ENCODE results near the gene HCCS. TPM values are rescaled to one million over a fixed set of nuclear protein-coding genes. Genes with fewer than 3 reads are reported as not detected.

The HCCS gene
- total and polyA plus RNA-seq, 2 of the 13 experiments (the other 11 are each of a cell fraction or from before 2014, with no cell fraction given), result 15.4 to 16.7 TPM

GRCh38 chrX:11117745-11118144, 6.6 kb downstream of the HCCS start:
- ChIA-PET POLR2A (no interaction called here), CTCF (ENCODE audit: low intra/inter-chr PET ratio, low total read pairs) (no interaction called here)
- H3K4me2 ChIP-seq (ENCODE audit: low read depth, low read length), result no peak overlapping the region
- in situ Hi-C loops (cut with HindIII; ENCODE audit: extremely low pct_ligation_motif_present, low pct_unique_long_range_greater_than_20kb), result no loop called here
- H3K79me2 ChIP-seq (ENCODE audit: insufficient read depth, low read length), result peaks cover 3% of the 10 kb centered on the region
- H3K9me3 ChIP-seq (ENCODE audit: low read length), result no peaks in the 10 kb centered on the region
- BruUV-seq (replicated peaks), result no TSS peak
- DNase-seq (ENCODE audit: low spot score), result no peak
- H3K4me3 ChIP-seq (replicated peaks in 1 of 3; ENCODE audit: insufficient read depth in 1 of 3, low read depth in 2 of 3, low read length in 3 of 3), result no peak overlapping the region
- no peak overlapping the region for H3K9ac ChIP-seq (ENCODE audit: insufficient read depth, low read depth, low read length)
- intact Hi-C loops (cut with micrococcal nuclease; ENCODE audit: unreplicated experiment), result no loop called here
- no peak for ATAC-seq
- no peak for FAIRE-seq
- peaks cover 5 to 64% of the 10 kb centered on the region in 2 experiments; a peak in 4 of 5 replicates for H3K36me3 ChIP-seq (replicated peaks in 1 of 2; ENCODE audit: control insufficient read depth in 1 of 2, insufficient read depth in 2 of 2, low read length in 2 of 2)
- no peaks in the 10 kb centered on the region for H3K27me3 ChIP-seq (ENCODE audit: control insufficient read depth in 1 of 2, insufficient read depth in 2 of 2, low read length in 2 of 2)
- 80% methylated on average over 1 of the region's 3 CpGs for WGBS (ENCODE audit: low lambda C conversion rate)
- H2AFZ ChIP-seq (ENCODE audit: low read length), result no peak overlapping the region
- H3K4me1 ChIP-seq (ENCODE audit: insufficient read depth, low read length), result peaks cover 8% of the 10 kb centered on the region
- no peak overlapping the region for H3K27ac ChIP-seq (ENCODE audit: extremely low read length, insufficient read depth, low read length)
- TF ChIP-seq ZUFSP (CRISPR knock-in tag; IDR thresholded peaks at IDR 0.05; ENCODE audit: borderline replicate concordance), result no peak
- no peak for TF ChIP-seq GPBP1L1 (CRISPR knock-in tag; IDR thresholded peaks at IDR 0.05)
- TF ChIP-seq ISL2 (CRISPR knock-in tag; IDR thresholded peaks at IDR 0.05), result no peak
- TF ChIP-seq KLF16 (CRISPR knock-in tag; IDR thresholded peaks at IDR 0.05), result no peak
- TF ChIP-seq ZNF30 (CRISPR knock-in tag; IDR thresholded peaks at IDR 0.05), result no peak
- no peak for TF ChIP-seq ZBTB25 (CRISPR knock-in tag; IDR thresholded peaks at IDR 0.05)
- no peak for TF ChIP-seq CEBPB (IDR thresholded peaks at IDR 0.05; ENCODE audit: borderline replicate concordance, low read depth, low read length)
- no peak for TF ChIP-seq ZNF121 (CRISPR knock-in tag; IDR thresholded peaks at IDR 0.05)
- TF ChIP-seq ZNF350 (CRISPR knock-in tag; IDR thresholded peaks at IDR 0.05; ENCODE audit: borderline replicate concordance, low read depth), result no peak
- TF ChIP-seq ZNF639 (CRISPR knock-in tag; conservative IDR thresholded peaks at IDR 0.05), result no peak
- TF ChIP-seq PCBP1 (IDR thresholded peaks at IDR 0.05; ENCODE audit: borderline replicate concordance, low read depth, low read length), result no peak
- TF ChIP-seq DMTF1 (CRISPR knock-in tag; IDR thresholded peaks at IDR 0.05), result no peak
- no peaks in the 10 kb centered on the region for H4K20me1 ChIP-seq (ENCODE audit: insufficient read depth, low read length)

Measured in HepG2 (cell line).